ENCODE data around the gene AMIGO2. TPM values are rescaled to one million over a fixed set of nuclear protein-coding genes. Genes with fewer than 3 reads are reported as not detected.

Gene AMIGO2
- total RNA-seq, 1 donor = 8.0 TPM

DNA sequence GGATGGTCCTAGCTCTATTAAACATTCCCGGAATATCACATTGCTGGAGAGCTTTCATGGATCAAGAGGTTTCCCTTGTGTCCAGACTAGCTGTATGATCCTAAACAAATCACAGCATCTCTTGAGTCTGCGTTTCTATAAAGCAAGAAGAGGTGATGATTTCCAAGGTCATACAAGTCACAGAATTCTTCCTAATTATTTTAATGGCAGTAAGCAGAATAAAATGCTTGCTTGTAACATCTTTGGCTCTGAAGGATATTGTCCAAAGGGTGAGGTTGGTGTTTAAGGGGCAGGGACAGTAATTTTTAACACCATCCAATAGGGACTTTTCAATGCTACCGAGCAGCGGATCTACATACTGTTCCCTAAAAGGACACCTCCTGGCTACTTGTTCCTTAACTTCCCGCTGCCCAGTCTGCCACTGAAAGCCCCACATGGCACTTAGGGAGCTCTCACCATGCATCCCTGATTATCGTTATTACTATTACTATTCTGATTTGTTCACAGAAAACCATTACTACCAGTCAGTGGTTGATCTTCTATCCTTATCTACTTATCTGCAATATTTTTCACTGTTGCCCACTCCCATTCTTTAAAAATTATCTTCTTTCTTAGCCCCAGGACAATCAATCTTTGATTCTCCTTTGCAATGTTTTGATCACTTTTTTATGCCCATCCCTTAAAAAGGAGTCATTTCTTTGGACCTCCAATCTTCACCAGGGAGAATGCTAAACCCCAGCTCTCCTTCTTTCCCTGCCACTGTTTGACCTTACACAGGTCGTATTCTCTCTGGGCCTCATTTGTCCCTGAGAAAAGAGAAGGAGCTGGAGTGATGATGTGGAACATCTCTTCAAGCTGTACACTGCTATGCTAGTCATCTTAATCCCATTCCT, 4.3 kb downstream of the AMIGO2 start:
- peak overlapping the region; percentile 82 for H3K4me2 ChIP-seq (ENCODE audit: insufficient read depth, low read length)
- H3K79me2 ChIP-seq (ENCODE audit: insufficient read depth, low read length) = peaks cover 34% of the 10 kb centered on the region

GRCh38 chr12:47074757-47075156, 5.0 kb downstream of the AMIGO2 start:
- no peak for TF ChIP-seq CTCF (IDR thresholded peaks at IDR 0.05; ENCODE audit: extremely low read depth, low read depth, low read length)
- H2AFZ ChIP-seq (ENCODE audit: low read length) = no peak overlapping the region
- no peak for DNase-seq (ENCODE audit: insufficient read length, low spot score, missing footprints)
- H3K27ac ChIP-seq (ENCODE audit: low read depth, low read length) = no peak overlapping the region
- H3K4me2 ChIP-seq (ENCODE audit: insufficient read depth, low read length) = no peak overlapping the region
- H3K4me3 ChIP-seq (ENCODE audit: insufficient read depth, low read length) = no peak overlapping the region
- peaks cover 3% of the 10 kb centered on the region for H4K20me1 ChIP-seq (ENCODE audit: insufficient read depth, low read length)
- no peaks in the 10 kb centered on the region for H3K9me3 ChIP-seq (ENCODE audit: low read depth, low read length)
- H3K27me3 ChIP-seq (ENCODE audit: insufficient read depth, low read length) = no peaks in the 10 kb centered on the region
- peaks cover 12% of the 10 kb centered on the region for H3K36me3 ChIP-seq (ENCODE audit: insufficient read depth, low read length)
- H3K79me2 ChIP-seq (ENCODE audit: insufficient read depth, low read length) = peaks cover 34% of the 10 kb centered on the region
- H3K4me1 ChIP-seq (ENCODE audit: insufficient read depth, low read length) = peaks cover 19% of the 10 kb centered on the region

More for the DNA sequence above, 4.3 kb downstream of the AMIGO2 start:
- TF ChIP-seq CTCF (IDR thresholded peaks at IDR 0.05; ENCODE audit: extremely low read depth, low read depth, low read length) = no peak
- Histone ChIP-seq H3K9me3 (ENCODE audit: low read depth, low read length) (no peaks in the 10 kb centered on the region), H2AFZ (ENCODE audit: low read length) (no peak overlapping the region), H3K27me3 (ENCODE audit: insufficient read depth, low read length) (no peaks in the 10 kb centered on the region), H3K4me3 (ENCODE audit: insufficient read depth, low read length) (no peak overlapping the region), H3K27ac (ENCODE audit: low read depth, low read length) (no peak overlapping the region), H3K4me1 (ENCODE audit: insufficient read depth, low read length) (peaks cover 19% of the 10 kb centered on the region), H4K20me1 (ENCODE audit: insufficient read depth, low read length) (peaks cover 3% of the 10 kb centered on the region), H3K36me3 (ENCODE audit: insufficient read depth, low read length) (peaks cover 12% of the 10 kb centered on the region)
- no peak for DNase-seq (ENCODE audit: insufficient read length, low spot score, missing footprints)

DNA sequence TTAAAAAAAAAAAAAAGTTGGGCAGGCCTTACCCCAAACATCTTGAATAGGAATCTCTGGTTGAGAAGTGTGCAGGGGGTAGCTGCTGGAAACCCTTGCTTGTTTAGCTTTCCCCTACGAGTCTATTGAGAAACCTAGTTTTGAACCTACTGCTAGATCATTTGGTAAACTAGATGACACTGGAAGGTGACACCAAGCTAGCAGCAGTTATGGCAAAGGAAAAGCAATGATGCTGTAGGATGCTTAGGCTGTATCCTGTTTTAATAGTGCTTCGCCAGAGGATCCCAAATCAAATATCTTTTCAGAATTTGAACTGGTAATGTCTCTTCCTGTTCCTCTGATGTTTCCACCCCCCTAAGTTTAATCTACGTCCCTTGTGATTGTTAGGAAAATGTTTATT, 5.8 kb downstream of the AMIGO2 start:
- peaks cover 31% of the 10 kb centered on the region for H3K79me2 ChIP-seq (ENCODE audit: insufficient read depth, low read length)

More for the DNA sequence above, 5.8 kb downstream of the AMIGO2 start:
- H3K4me1 ChIP-seq (ENCODE audit: insufficient read depth, low read length) = peaks cover 20% of the 10 kb centered on the region
- no peaks in the 10 kb centered on the region for H3K27me3 ChIP-seq (ENCODE audit: insufficient read depth, low read length)
- TF ChIP-seq CTCF (IDR thresholded peaks at IDR 0.05; ENCODE audit: extremely low read depth, low read depth, low read length) = no peak
- H4K20me1 ChIP-seq (ENCODE audit: insufficient read depth, low read length) = peaks cover 3% of the 10 kb centered on the region
- no peak overlapping the region for H3K4me3 ChIP-seq (ENCODE audit: insufficient read depth, low read length)
- no peaks in the 10 kb centered on the region for H3K9me3 ChIP-seq (ENCODE audit: low read depth, low read length)
- DNase-seq (ENCODE audit: insufficient read length, low spot score, missing footprints) = no peak
- no peak overlapping the region for H3K27ac ChIP-seq (ENCODE audit: low read depth, low read length)
- H3K4me2 ChIP-seq (ENCODE audit: insufficient read depth, low read length) = no peak overlapping the region
- peaks cover 12% of the 10 kb centered on the region for H3K36me3 ChIP-seq (ENCODE audit: insufficient read depth, low read length)
- no peak overlapping the region for H2AFZ ChIP-seq (ENCODE audit: low read length)

All from osteoblast (primary cell).